ENCODE measurements around the gene RBBP9. TPM values are rescaled to one million over a fixed set of nuclear protein-coding genes. Genes with fewer than 3 reads are reported as not detected.
"Not testable (repeated sequence)": the region's sequence is repeated elsewhere in the genome, so short reads cannot be mapped to it uniquely, and the experiment has no call there.

The RBBP9 gene
- total and polyA plus RNA-seq, 2 donors (not counting 3 experiments of a cell fraction or from before 2014, with no cell fraction given): 8.5 to 17.0 TPM

GRCh38 chr20:18527339-18527738 is 30.3 kb upstream of the RBBP9 start:
- no peak overlapping the region for H3K27ac ChIP-seq (ENCODE audit: insufficient read depth, low read depth, low read length)
- TF ChIP-seq POLR2AphosphoS5 (IDR thresholded peaks at IDR 0.05; ENCODE audit: insufficient read depth, low read depth, low read length) (no peak), GATA2 (IDR thresholded peaks at IDR 0.05; ENCODE audit: insufficient read depth, insufficient read length, low read depth, low read length) (no peak), EZH2 (IDR thresholded peaks at IDR 0.05; ENCODE audit: borderline replicate concordance, low read depth, low read length, severe bottlenecking) (no peak), FOS (IDR thresholded peaks at IDR 0.05; ENCODE audit: borderline replicate concordance, insufficient read depth, low read length) (no peak), MYC (IDR thresholded peaks at IDR 0.05; ENCODE audit: low read depth, low read length) (no peak), JUN (IDR thresholded peaks at IDR 0.05; ENCODE audit: borderline replicate concordance, insufficient read depth, insufficient read length, low read depth) (no peak), POLR2A (IDR thresholded peaks at IDR 0.05; ENCODE audit: low read depth, low read length) (no peak), CTCF (IDR thresholded peaks at IDR 0.05; ENCODE audit: extremely low read depth in 1 of 2, insufficient read depth in 1 of 2, low read depth in 1 of 2, low read length in 2 of 2) (no peak)
- TF ChIP-seq, protein P1, sequence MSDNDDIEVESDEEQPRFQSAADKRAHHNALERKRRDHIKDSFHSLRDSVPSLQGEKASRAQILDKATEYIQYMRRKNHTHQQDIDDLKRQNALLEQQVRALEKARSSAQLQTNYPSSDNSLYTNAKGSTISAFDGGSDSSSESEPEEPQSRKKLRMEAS (IDR thresholded peaks at IDR 0.05; ENCODE audit: insufficient read depth, insufficient read length): no peak
- dilution Hi-C loops (cut with MboI; ENCODE audit: extremely low pct_ligation_motif_present, low sequenced_read_pairs): no loop called here
- DNase-seq (ENCODE audit: low read depth, low spot score) (no peak), FAIRE-seq (no peak)
- no peak overlapping the region for H3K9ac ChIP-seq (replicated peaks; ENCODE audit: extremely low read depth, insufficient read depth, low read length)
- no peak overlapping the region for H3K4me2 ChIP-seq (ENCODE audit: insufficient read depth, low read length)
- intact Hi-C loops (cut with micrococcal nuclease): no loop called here
- ChIA-PET CTCF (no interaction called here), POLR2A (no interaction called here)
- H3K4me3 ChIP-seq (replicated peaks in 1 of 3; ENCODE audit: insufficient read depth in 1 of 3, low read depth in 1 of 3, low read length in 3 of 3): no peak overlapping the region
- peaks cover 24 to 40% of the 10 kb centered on the region in 2 experiments for H3K36me3 ChIP-seq (ENCODE audit: control insufficient read depth in 2 of 2, extremely low read depth in 1 of 2, insufficient read depth in 2 of 2, low read length in 2 of 2)
- no peaks in the 10 kb centered on the region for H3K27me3 ChIP-seq (ENCODE audit: control insufficient read depth in 2 of 2, insufficient read depth in 2 of 2, low read length in 2 of 2)
- H2AFZ ChIP-seq (ENCODE audit: low read depth, low read length): no peak overlapping the region
- no TSS peak for BruUV-seq (replicated peaks)
- H3K79me2 ChIP-seq (ENCODE audit: control insufficient read depth, insufficient read depth, low read length): no peaks in the 10 kb centered on the region
- H3K9me3 ChIP-seq (replicated peaks; ENCODE audit: control insufficient read depth, insufficient read depth, low read length): no peaks in the 10 kb centered on the region
- no peaks in the 10 kb centered on the region for H3K9me1 ChIP-seq (replicated peaks; ENCODE audit: control insufficient read depth, extremely low read depth, insufficient read depth, low read length)
- no peaks in the 10 kb centered on the region for H3K4me1 ChIP-seq (ENCODE audit: control insufficient read depth, extremely low read depth, insufficient read depth, low read length)
- H4K20me1 ChIP-seq (replicated peaks; ENCODE audit: control insufficient read depth, extremely low read depth, insufficient read depth, low read length): no peaks in the 10 kb centered on the region

GRCh38 chr20:18526761-18527160 is 29.7 kb upstream of the RBBP9 start:
- H3K27me3 ChIP-seq (ENCODE audit: control insufficient read depth in 2 of 2, insufficient read depth in 2 of 2, low read length in 2 of 2); H3K27ac ChIP-seq (ENCODE audit: insufficient read depth, low read depth, low read length); H3K4me1 ChIP-seq (ENCODE audit: control insufficient read depth, extremely low read depth, insufficient read depth, low read length); H3K9me3 ChIP-seq (replicated peaks; ENCODE audit: control insufficient read depth, insufficient read depth, low read length); H3K79me2 ChIP-seq (ENCODE audit: control insufficient read depth, insufficient read depth, low read length); BruUV-seq (replicated peaks); H3K4me3 ChIP-seq (replicated peaks in 1 of 3; ENCODE audit: insufficient read depth in 1 of 3, low read depth in 1 of 3, low read length in 3 of 3); CTCF ChIA-PET; H4K20me1 ChIP-seq (replicated peaks; ENCODE audit: control insufficient read depth, extremely low read depth, insufficient read depth, low read length); H3K4me2 ChIP-seq (ENCODE audit: insufficient read depth, low read length); intact Hi-C loops (cut with micrococcal nuclease); POLR2A ChIA-PET; dilution Hi-C loops (cut with MboI; ENCODE audit: extremely low pct_ligation_motif_present, low sequenced_read_pairs); DNase-seq (ENCODE audit: low read depth, low spot score); FAIRE-seq; H3K9ac ChIP-seq (replicated peaks; ENCODE audit: extremely low read depth, insufficient read depth, low read length); H3K9me1 ChIP-seq (replicated peaks; ENCODE audit: control insufficient read depth, extremely low read depth, insufficient read depth, low read length); H2AFZ ChIP-seq (ENCODE audit: low read depth, low read length): not testable (repeated sequence)
- H3K36me3 ChIP-seq (ENCODE audit: control insufficient read depth in 2 of 2, extremely low read depth in 1 of 2, insufficient read depth in 2 of 2, low read length in 2 of 2): peaks cover 23 to 40% of the 10 kb centered on the region in 2 experiments
